HG03432 (cell line): ENCODE results near the gene STUM.
"Not testable (repeated sequence)": the region's sequence is repeated elsewhere in the genome, so short reads cannot be mapped to it uniquely, and the experiment has no call there.

Experiments
- ATAC-seq: cut with Tn5 transposase; IDR thresholded peaks from one replicate; pipeline ENCODE4 v1.9.1; 2021; ENCODE audit warnings: mild to moderate bottlenecking, moderate library complexity; ENCODE audit not compliant: unreplicated experiment

STUM gene

DNA sequence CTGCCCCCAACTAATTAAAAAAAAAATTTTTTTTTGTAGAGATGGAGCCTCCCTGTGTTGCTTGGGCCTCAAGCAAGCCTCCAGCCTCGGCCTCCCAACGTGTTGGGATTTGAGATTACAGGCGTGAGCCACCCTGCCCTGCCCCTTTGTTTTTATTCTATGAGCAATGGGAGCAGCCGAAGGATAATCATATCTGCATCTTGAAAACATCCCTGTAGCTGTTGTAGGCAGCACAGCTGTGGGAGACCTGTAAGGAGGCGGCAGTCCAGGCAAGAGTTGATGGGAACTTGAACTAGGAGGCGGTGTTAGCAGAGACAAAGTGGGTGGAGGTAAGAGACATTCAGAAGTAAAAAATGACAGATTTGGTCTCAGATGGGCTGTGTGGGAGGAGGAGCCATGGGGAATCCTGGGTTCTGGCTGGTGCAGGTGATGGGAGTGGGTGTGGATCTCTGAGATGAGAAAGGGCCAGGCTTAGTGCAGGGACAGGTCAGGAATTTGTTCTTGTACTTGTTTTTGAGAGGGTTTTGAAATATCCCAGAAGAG is 31.3 kb downstream of the STUM start:
- ATAC-seq, result no peak

DNA sequence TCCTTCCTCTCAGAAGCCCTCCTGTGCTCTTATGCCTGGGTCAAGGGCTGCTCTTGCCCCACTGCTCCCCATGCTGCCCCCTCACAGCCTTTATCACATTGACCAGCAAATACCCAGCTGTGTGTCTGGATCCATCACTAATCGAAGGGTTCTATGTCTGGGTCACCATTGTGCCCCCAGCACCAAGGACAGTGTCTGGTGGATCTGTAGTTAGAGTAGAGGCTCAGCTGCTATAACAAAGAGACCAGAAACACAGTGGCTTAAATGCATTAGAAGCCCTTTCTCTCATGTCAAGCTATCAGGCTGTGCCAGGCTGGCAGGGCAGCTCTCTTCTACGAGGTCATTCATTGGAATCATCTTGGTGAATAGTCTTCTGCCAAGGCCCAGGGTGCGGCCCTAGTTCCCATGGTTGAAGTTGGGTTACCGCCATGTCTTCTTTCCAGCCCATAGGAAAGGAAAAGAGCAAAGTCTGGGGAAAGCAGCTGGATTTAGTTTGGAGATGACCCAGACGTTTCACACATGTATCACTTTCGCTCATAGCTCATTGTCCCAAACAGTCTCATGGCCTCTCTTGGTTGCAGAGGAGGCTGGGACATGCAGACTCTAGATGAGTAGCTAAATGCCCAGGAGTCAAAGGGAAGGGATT is 32.2 kb downstream of the STUM start:
- no peak for ATAC-seq

DNA sequence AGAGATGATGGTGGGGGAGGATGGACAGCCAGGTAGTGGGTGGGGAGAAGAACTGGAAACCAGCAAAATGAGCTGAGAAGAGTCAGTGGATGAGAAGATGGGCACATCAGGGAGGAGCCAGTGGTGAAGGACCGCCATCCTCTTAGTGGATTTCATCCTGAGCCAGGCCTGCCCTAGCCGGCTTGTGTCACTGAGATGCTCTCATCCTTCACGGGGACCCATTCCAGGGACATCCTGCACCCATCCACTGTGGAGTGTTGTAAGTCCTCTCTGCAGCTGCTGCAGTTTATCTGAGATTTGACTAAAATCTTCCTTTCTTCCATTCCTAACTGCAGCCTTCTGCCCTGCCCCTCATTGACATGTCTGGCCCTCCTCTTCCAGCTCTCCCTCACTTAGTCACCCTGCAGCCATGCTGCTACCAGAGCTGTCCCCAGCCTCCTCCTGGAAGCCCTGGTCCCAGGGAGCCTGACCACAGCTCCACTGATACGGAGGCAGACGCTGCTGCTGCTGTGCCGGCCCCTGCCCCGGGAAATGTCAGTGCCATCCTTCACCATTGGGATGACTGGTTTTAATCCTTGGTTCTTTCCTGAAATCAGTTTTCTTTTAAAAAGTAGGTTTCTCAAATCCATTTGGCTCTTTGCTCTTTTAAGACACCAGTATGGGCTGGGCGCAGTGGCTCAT is 33.2 kb downstream of the STUM start:
- ATAC-seq, result no peak

DNA sequence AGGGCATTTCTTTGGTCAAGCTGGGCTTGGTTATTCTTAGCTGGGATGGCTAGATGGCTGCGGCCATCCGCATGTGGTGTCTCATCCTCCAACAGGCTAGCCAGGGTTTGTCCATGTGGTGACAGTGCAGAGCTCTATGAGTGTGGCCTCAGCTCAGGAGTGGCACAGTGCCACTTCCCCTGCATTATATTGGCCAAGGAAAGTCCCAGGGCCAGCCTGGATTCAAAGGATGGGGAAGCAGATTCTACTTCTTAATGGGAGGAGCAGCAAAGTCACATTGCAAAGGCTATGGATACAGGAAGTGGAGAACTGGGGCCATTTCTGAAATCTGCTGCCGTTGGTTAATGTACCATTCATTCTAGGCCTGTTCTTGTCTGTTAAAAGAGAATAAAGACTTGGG is 34.4 kb downstream of the STUM start:
- no peak for ATAC-seq

DNA sequence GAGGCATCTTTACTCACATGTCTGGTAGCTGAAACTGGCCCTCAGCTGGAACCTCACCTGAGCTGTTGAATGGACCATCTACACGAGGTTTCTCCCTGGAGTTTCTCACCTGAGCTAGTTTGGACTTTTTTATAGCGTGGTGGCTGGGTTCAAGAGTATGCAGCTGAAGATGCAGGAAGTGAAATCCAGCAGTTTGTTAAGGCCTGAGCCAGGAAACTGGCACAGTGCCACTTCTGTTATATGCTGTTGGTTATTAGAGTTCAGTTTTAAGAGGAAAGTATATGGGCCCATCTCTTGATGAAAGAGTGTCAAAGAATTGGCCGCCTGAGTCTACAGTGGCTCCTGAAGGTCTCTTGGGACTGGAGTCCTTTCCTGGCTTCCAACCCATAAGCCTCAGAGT is 35.6 kb downstream of the STUM start:
- no peak for ATAC-seq

DNA sequence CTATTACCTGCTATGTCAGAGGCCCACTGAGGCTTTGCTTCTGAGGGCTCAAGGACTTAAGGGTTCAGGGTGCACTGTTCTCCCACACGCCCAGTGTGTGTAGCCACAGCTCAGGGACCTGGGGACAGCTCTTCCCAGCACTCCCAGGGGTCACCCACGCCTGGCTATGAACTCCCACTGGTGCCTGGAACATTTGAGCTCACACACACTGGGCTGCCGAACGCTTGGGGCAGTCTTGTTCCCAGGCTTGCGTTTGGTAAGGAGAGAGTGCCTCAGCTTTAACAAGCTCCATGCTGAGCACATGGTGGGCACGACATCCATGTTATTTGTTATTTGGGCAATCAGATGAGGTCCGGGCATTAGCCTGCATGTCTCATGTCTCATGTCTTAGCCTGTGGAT is 37.6 kb downstream of the STUM start:
- no peak for ATAC-seq

DNA sequence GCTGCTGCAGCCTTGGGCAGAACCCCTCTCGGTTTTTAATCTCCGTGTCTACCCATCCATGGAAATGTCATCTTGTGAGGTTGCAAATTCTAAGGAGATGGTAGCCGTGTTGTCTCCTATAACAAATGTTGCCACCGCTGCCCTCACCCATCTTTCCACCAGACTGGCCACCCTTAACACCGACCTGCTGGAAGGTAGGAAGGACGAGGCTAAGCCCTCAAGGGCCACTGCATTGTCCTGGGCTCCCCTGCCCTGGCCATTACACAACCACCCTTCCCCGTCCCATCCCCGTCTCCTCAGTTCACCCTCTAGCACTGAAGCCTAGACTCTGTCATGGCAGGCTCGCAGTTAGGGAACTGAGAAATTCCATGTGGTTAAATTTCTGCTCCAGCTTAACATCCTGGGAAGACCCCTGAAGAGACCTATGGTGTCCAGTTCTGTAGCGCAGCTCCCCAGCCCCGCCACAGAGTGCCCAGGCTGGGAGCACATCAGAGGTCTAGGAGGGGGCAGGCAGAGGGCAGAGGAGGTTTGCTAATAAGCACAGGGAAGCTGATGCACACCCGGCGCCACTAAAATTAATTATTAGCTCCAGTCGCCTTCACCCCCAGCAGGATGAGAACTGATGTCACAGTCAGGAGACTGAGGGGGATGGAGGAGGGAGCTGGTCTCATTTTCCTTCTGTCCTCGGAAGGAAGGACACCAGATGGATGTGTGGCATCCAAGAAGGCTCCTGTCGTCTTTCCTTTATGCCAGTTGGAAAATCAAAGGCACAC is 38.3 kb downstream of the STUM start:
- no peak for ATAC-seq

DNA sequence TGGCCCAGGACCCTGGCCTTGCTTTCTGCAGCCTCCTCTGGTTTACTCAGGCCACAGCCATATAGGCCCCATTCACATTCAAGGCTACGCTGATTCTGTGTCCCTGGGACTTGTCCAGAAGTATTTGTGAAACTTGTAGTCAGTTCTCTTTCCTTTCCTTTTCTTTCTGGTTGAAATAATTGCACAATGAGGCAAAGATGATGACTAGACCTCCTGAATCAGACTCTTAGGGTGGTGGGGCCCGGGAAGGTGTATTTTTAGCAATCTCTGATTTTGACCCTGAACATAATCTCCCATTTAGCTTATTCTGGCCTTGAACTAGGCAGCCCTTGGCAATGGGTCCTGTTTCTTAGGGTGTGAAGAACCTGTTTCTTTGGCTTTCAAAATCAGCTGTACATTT is 39.9 kb downstream of the STUM start:
- no peak for ATAC-seq

DNA sequence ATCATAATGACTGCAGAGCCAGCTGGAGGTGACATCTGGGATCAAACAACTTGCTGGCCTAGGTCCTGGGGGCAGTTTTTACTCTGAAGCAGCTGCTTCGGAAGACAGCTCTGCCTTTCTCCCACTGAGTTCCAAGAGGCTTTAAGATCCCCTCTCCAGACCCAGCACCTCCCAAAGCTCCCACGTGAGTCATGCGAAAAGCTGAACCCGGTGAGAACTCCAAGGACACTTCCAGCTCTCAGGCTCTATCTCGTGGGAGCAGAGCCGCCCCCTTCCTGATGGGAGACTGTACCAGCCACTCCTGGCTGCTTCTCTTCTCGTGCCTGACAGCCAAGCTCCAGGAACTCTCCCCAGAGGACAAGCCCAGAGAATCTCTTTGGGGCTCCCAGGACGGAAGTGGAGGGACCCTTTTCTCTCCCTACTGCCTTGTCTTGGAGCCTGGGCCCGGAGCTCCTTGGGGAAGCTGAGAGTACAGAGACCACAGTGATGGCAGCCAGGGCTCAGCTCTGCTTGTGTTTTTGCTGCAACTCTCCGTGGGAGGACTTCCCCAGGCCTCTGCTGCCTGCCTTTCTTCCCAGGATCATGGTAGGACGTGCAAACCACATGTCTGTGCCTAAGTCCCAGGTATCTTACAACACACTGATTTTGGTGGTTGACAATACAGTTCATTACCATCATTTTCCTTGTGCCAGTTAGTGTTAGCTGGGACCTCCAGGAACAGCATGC is 40.6 kb downstream of the STUM start:
- no peak for ATAC-seq

DNA sequence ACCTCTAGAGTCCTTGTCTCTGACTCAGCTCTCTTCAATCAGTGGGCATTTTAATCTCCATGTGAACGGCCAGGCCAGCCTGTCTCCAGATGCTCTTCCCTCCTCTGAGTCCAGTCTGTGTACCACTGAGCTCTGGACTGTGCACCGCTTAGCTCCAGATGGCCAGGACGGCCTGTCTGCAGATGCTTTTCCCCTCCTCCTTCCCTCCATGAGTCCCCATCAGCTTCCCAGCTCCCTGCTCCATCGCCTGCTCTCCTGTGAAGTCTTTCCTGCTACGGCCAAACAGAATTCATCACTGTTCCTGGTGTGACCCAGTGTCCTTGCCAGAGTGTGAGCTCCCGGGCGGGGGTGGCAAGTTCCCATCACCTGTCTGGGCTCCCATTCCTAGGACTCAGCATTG is 42.0 kb downstream of the STUM start:
- no peak for ATAC-seq

DNA sequence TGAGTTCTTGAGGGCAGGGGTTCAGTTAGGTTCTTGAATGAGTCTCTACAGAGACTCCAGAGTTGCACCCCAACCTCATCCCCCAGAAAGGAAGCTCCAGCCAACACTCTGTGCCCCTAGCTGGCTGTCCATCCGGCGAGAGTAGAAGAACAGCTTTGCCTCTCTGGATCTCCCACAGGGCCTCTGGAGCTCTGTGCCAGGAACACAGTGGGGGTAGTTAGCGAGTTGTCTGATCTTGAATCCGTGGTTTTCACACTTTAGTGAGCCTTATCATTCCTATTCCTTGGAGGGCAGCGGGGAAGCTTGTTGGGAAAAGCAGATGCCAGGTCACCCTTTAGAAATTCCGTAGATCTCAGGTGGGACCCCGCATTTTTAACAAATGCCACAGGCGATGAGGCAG is 45.0 kb downstream of the STUM start:
- no peak for ATAC-seq

DNA sequence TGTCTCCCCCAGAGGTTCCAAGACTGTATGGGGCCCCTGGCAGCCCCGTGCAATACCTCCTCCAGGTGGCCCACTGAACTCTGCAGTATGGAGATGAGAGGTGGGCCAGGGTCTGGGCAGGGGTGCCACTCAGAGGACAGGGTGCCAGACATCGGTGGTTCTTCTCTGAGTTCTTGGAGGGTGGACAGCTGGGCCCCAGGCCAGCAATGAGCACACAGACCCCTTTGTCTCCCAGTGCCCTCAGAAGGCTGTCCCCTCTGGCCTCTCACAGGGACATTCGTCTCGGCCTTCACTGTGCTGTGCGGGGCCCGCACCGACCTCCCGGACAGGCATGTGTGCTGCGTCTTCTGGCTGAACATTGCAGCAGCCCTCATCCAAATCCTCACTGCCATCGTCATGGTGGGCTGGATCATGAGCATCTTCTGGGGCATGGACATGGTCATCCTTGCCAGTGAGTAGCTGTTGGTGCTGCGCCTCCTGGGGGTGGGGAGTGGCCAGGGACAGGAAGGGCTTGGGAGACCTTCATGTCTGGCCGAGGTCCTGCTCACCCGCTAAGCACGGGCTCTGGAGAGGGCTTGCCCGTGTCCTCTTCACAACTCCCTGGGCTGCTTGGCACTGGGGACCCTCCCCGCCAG is 48.1 kb downstream of the STUM start:
- no peak for ATAC-seq

DNA sequence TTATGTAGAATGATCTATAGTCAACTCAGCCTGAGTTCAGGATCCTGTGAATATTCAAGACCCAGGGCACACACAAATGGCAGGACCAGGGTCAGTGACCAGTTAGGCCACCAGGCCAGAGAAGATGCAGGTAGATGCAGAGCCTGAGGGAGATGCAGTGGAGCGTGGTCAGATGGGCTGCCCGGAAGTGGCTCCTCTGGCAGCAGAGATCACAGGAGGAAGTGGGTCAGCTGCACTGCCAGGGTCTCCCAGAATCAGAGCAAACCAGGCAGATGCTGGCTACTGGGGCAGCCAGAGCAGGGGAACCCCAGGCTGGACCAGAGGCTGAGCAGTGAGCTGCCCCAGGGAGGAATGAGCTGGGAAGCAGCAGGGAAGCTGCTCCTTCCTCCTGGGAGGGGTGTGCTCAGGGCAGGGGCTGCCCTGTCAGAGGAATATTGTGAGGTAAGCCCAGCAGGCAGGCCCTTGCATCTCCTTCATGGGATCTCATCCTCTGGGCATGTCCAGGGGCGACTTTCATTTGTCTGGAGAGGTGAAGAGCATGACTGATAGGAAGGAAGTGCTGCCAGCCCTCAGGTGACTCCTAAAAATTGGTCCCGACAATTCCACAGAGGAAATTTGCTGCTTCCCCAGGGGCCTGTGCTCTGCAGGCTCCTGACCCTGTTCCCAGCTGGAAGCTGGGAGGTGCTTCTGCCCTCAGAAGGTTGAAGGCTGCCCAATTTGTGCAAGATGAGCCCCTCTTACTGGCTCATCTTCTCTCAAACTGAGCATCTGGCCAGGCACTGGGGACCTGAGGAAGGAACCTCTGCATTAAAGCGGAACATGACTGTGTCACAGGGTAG is 49.3 kb downstream of the STUM start:
- no peak for ATAC-seq

DNA sequence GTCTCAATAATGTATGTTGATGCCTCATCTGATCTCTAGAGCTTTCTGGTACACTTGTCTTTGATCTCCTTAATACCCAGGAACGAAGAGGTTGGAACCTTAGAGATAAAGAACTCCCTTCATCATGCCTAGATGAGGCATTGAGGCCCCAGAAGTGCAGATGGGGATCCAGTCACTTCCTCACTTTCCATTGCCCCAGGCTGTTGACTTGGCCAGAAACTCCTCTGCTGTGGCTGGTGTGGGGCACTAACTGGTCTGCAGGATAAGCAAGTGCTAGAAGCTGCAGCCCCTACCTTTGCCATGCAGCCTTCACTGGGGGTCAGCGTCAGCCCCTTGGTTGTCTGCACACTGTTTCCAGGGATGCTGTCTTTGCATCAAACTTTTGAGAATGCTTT is 49.9 kb downstream of the STUM start:
- ATAC-seq, result no peak

DNA sequence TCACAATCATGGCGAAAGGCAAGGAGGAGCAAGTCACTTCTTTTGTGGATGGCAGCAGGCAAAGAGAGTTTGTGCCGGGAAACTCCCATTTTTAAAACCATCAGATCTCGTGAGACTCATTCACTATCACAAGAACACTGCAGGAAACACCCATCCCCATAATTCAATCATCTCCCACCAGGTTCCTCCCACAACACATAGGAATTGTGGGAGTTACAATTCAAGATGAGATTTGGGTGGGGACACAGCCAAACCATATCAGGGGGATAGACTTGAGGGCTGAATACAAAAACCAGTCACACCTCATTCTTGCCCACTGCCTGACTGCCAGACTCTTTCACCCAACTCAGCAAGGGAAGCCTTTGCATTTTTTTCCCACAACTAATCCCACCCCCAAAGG is 50.4 kb downstream of the STUM start:
- ATAC-seq, result not testable (repeated sequence)

DNA sequence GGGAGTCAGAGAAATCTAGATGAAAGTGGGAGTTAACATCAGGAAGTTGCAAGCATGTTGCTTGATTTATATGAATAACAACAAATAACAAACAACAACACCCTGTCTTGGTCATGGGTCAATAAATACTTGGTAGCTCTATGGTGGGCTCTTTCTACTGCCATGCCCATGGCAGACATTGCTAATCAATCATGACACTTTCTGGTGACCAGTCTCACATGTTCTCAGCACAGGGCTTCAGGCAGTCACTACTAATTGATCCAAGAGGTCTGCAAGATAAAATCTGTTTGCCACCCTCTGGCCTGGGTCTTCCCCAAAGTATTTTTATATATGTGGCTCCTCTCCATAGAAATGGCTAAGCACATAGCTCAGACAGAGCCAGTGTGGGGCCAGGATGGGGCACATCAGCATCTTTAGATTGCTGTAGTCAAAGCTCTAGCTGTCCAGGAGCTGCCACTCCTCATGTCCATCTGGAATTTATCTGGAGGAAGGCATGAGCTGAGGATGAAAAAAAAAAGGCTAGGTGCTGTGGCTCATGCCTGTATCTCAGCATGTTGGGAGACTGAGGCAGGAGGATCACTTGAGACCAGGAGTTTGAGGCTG is 51.2 kb downstream of the STUM start:
- no peak for ATAC-seq

DNA sequence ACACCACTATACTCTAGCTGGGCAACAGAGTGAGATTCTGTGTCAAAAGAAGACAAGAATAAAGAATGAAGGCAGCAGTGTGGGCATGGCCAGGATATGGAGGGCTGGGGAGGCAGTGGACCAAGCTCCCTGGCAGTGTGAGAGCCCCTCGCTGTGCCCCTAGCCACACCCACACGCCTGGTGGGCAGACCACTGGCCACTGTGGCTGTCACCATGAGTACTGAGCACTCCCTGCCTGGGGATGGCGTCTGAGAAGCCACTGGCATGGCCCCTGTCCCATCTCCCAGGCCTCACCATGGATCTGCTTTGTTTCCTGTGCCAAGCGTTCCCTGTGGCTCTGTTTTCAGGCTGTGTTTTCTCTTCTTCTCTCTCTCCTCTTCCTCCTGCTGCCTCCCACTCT is 51.7 kb downstream of the STUM start:
- ATAC-seq, result no peak

DNA sequence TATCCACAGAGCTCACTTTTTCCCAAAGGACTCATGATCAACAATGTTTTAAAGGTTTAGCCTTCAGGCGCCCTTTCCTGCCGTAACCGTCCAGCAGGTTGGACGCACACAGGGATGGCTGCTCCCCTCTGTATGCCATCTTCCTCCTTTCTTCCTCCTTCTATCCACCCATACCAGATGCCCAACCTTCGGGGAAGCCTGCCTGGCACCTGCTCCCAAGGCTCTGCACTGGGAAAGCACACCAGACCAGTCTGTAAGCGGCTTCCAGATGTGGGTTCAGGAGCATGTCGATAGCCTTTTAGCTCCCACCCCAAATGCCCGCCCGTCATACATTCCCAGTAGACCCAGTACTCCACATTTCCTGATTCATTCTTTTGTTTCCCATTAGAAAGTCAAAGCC is 52.9 kb downstream of the STUM start:
- ATAC-seq, result no peak

DNA sequence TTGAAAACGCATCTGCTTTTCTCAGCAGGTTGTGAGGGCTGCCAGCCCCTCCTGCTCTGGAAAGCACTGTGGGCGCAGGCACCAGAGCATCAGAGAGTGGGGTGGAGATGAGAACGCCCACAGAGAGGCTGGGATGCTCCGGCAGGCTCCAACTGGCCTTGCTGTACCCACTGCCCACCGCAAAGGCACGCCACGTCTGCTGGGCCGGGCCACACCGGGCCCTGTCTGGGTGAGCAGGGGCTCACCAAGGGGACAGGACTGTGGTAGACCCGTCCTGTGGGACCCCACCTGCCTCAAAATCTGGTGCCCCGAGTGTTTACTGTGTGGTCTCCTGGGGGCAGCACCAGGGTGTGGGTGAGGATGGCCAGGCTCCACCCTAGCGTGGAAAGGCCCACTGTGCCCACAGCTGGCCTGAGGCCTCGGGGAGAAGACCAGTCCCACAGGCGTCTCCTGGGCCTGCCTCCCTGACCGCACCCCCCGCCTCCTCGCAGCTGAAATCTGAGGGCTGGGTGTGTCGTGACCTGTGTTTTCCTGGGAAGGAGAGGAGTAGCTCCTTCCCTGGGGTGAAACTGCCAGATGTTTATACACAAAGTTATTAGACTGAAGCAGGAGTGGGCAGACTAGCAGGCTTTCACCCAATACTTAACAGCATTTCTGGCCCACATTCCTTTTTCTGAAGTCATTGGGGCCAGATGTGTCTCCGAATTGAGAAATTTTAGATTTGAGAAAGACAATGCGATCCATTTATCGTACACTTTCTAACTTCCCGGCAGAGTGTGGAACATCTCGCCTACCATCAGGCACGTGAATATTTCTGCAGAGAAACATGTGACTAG is 53.8 kb downstream of the STUM start:
- no peak for ATAC-seq
